Mesenchymal stem cell (in vitro differentiated cells and primary cell): ENCODE results near the gene CFAP54.

Experiments used
- DNase-seq: peaks from one replicate; pipeline ENCODE4 v3.0.0-alpha.2; 2013
- H2AFZ ChIP-seq: one replicate; pipeline ENCODE4 v1.6.1; 2013; ENCODE audit warnings: low read depth, mild to moderate bottlenecking, control low read depth, inconsistent platforms, low read length, moderate library complexity
- H2AK5ac ChIP-seq: 2 replicates; pipeline ENCODE4 v1.6.1; 2013; ENCODE audit warnings: low read length, moderate library complexity, mild to moderate bottlenecking, inconsistent platforms; ENCODE audit not compliant: severe bottlenecking
- H2BK120ac ChIP-seq: one replicate; pipeline ENCODE4 v1.6.1; 2013; ENCODE audit warnings: low read depth, mild to moderate bottlenecking, inconsistent platforms, low read length, moderate library complexity
- H2BK12ac ChIP-seq, 2 experiments: one replicate each; pipeline ENCODE4 v1.6.1; 2013; ENCODE audit warnings: inconsistent platforms in 2 of 2, low read length in 2 of 2, mild to moderate bottlenecking in 2 of 2, moderate library complexity in 2 of 2, control low read depth in 1 of 2
- H2BK15ac ChIP-seq: one replicate; pipeline ENCODE4 v1.6.1; 2013; ENCODE audit warnings: mild to moderate bottlenecking, low read depth, inconsistent platforms; ENCODE audit not compliant: poor library complexity, severe bottlenecking
- H2BK5ac ChIP-seq: 2 replicates; pipeline ENCODE4 v1.6.1; 2013; ENCODE audit warnings: low read depth, mild to moderate bottlenecking, low read length, control low read depth, inconsistent platforms; ENCODE audit not compliant: poor library complexity, severe bottlenecking
- H3K14ac ChIP-seq, 2 experiments: one replicate each; pipeline ENCODE4 v1.6.1; 2013; ENCODE audit warnings: inconsistent platforms in 2 of 2, low read length in 2 of 2, control low read depth in 1 of 2, mild to moderate bottlenecking in 1 of 2, moderate library complexity in 1 of 2
- H3K18ac ChIP-seq, 2 experiments: one replicate each; pipeline ENCODE4 v1.6.1; 2013; ENCODE audit warnings: inconsistent platforms in 2 of 2, low read length in 2 of 2, control low read depth in 1 of 2, low read depth in 1 of 2, mild to moderate bottlenecking in 1 of 2
- H3K23ac ChIP-seq, 2 experiments: one replicate each; pipeline ENCODE4 v1.6.1; 2013; ENCODE audit warnings: inconsistent platforms in 2 of 2, low read length in 2 of 2, mild to moderate bottlenecking in 2 of 2, moderate library complexity in 2 of 2, control low read depth in 1 of 2
- H3K27ac ChIP-seq: 2 replicates; pipeline ENCODE4 v1.5.1; 2013; ENCODE audit warnings: mild to moderate bottlenecking, moderate library complexity, low read length, control low read depth, inconsistent platforms; ENCODE audit not compliant: poor library complexity, severe bottlenecking
- H3K27me3 ChIP-seq, 2 experiments: 2 replicates each; pipeline versions ENCODE4 v1.6.1 to v1.7.0; 2013; ENCODE audit warnings: low read length in 2 of 2, mild to moderate bottlenecking in 2 of 2, moderate library complexity in 2 of 2, control low read depth in 1 of 2, inconsistent platforms in 1 of 2; ENCODE audit not compliant: control insufficient read depth in 1 of 2, insufficient read depth in 1 of 2
- H3K36me3 ChIP-seq, 2 experiments: 2 replicates each; pipeline versions ENCODE4 v1.6.1 to v1.7.0; 2013; ENCODE audit warnings: low read length in 2 of 2, control low read depth in 1 of 2, inconsistent platforms in 1 of 2, low read depth in 1 of 2, mild to moderate bottlenecking in 1 of 2; ENCODE audit not compliant: insufficient read depth in 2 of 2, control insufficient read depth in 1 of 2
- H3K4ac ChIP-seq, 2 experiments: one replicate each; pipeline ENCODE4 v1.6.1; 2013; ENCODE audit warnings: inconsistent platforms in 2 of 2, low read length in 2 of 2, mild to moderate bottlenecking in 2 of 2, moderate library complexity in 2 of 2, control low read depth in 1 of 2, low read depth in 1 of 2
- H3K4me1 ChIP-seq: 2 replicates; pipeline ENCODE4 v1.6.1; 2013; ENCODE audit warnings: low read depth, low read length, control low read depth; ENCODE audit not compliant: control insufficient read depth, insufficient read depth
- H3K4me2 ChIP-seq: 2 replicates; pipeline ENCODE4 v1.6.1; 2013; ENCODE audit warnings: low read length, mild to moderate bottlenecking, inconsistent platforms; ENCODE audit not compliant: poor library complexity, severe bottlenecking
- H3K4me3 ChIP-seq, 2 experiments: 2 replicates each; pipeline versions ENCODE4 v1.5.1 to v1.7.0; 2013; ENCODE audit warnings: low read length in 2 of 2, mild to moderate bottlenecking in 2 of 2, control low read depth in 1 of 2, low read depth in 1 of 2; ENCODE audit not compliant: insufficient read depth in 1 of 2
- H3K79me1 ChIP-seq: replicated peaks from 2 replicates; pipeline ENCODE4 v1.6.1; 2013; ENCODE audit warnings: mild to moderate bottlenecking, control low read depth, low read length, inconsistent platforms; ENCODE audit not compliant: poor library complexity, severe bottlenecking
- H3K9ac ChIP-seq: 2 replicates; pipeline ENCODE4 v1.7.0; 2013; ENCODE audit warnings: mild to moderate bottlenecking, low read length, moderate library complexity
- H3K9me3 ChIP-seq: 2 replicates; pipeline ENCODE4 v1.7.0; 2013; ENCODE audit warnings: mild to moderate bottlenecking, low read length; ENCODE audit not compliant: control insufficient read depth
- H4K8ac ChIP-seq: one replicate; pipeline ENCODE4 v1.6.1; 2013; ENCODE audit warnings: inconsistent platforms, mild to moderate bottlenecking, low read length, moderate library complexity
- H4K91ac ChIP-seq: one replicate; pipeline ENCODE4 v1.6.1; 2013; ENCODE audit warnings: mild to moderate bottlenecking, low read length, inconsistent platforms
- WGBS: methylation state at CpG from one replicate; pipeline ENCODE4 v1.1.7; 2013; ENCODE audit warnings: mixed read lengths; 5-methylcytosine and 5-hydroxymethylcytosine counted together

Gene CFAP54

DNA sequence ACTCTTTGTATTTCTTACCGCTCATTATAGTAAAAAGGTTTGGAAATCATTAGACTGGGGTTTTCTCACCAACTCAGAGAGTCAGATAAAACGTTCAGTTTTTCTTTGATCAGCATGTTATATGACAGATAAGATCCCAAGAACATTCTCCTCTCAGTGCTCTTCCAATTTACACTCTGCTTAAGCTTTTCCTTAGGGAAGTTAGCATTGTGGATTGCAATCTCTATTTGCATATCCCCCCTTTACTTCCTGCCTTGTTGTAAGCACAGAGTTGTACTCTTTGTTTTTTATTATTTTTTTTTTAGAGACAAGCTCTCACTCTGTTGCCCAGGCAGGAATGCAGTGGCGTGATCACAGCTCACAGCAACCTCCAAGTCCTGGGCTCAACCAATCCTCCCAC lies 11.4 kb upstream of the CFAP54 start:
- Histone ChIP-seq H3K4me1 (no peaks in the 10 kb centered on the region), H3K79me1 (no peaks in the 10 kb centered on the region), H3K36me3 (no peaks in the 10 kb centered on the region), H4K91ac (no peak overlapping the region), H3K4me2 (no peak overlapping the region), H3K18ac (no peak overlapping the region), H3K27ac (no peak overlapping the region), H2BK12ac (no peak overlapping the region), H3K23ac (no peak overlapping the region), H3K27me3 (no peaks in the 10 kb centered on the region), H2AK5ac (no peak overlapping the region), H2BK15ac (no peak overlapping the region), H3K4ac (no peak overlapping the region), H2BK120ac (no peak overlapping the region), H3K4me3 (no peak overlapping the region), H3K14ac (no peak overlapping the region), H3K9me3 (no peaks in the 10 kb centered on the region), H2AFZ (no peak overlapping the region), H4K8ac (peak overlapping the region; percentile 60), H3K9ac (no peak overlapping the region), H2BK5ac (no peak overlapping the region)
- 79% methylated on average over 2 of the region's 3 CpGs for WGBS
- DNase-seq, result no peak

GRCh38 chr12:96482086-96482485 lies 7.3 kb upstream of the CFAP54 start:
- WGBS, result 98% methylated on average over 4 of the region's 5 CpGs

DNA sequence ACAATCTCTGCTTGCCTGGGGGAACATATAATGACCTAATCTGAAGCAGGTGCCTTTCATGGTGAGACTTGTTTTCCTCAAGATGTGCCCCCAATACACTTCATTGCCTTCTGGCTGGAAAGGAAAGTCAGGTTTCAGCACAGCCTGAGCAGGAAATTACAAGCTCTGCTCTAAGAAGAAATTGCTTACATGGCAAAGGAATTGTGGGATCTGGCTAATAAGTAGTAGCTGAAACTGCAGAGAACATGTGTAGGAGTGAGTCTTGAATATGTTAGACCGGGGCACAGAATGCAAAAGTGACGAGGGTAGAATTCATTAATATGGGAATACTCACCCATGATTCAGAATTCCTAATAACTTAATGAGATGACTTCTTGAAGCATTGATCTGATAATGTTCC lies 6.3 kb upstream of the CFAP54 start:
- Histone ChIP-seq H3K18ac (no peak overlapping the region), H2BK5ac (no peak overlapping the region), H3K4me1 (peaks cover 3% of the 10 kb centered on the region), H3K9me3 (no peaks in the 10 kb centered on the region), H4K91ac (no peak overlapping the region), H2BK120ac (no peak overlapping the region), H3K27me3 (no peaks in the 10 kb centered on the region), H2AK5ac (no peak overlapping the region), H2BK15ac (no peak overlapping the region), H3K27ac (no peak overlapping the region), H2BK12ac (peak overlapping the region in 1 of 2 experiments; percentile 69), H3K4me2 (no peak overlapping the region), H3K9ac (no peak overlapping the region), H3K4ac (peak overlapping the region in 1 of 2 experiments; percentile 49), H3K14ac (no peak overlapping the region), H3K4me3 (no peak overlapping the region), H2AFZ (no peak overlapping the region), H3K23ac (no peak overlapping the region), H3K36me3 (no peaks in the 10 kb centered on the region), H3K79me1 (no peaks in the 10 kb centered on the region), H4K8ac (no peak overlapping the region)
- DNase-seq, result no peak
- no CpG with 5 or more reads among the region's 2 CpGs for WGBS

More at GRCh38 chr12:96482086-96482485, 7.3 kb upstream of the CFAP54 start:
- H3K18ac ChIP-seq, result no peak overlapping the region
- H2AK5ac ChIP-seq, result no peak overlapping the region
- no peak overlapping the region for H2AFZ ChIP-seq
- no peak overlapping the region for H3K27ac ChIP-seq
- H3K4me1 ChIP-seq, result peaks cover 3% of the 10 kb centered on the region
- H4K91ac ChIP-seq, result no peak overlapping the region
- peak overlapping the region in 1 of 2 experiments; percentile 42 for H2BK12ac ChIP-seq
- H3K4ac ChIP-seq, result no peak overlapping the region
- DNase-seq, result no peak
- no peak overlapping the region for H3K9ac ChIP-seq
- no peaks in the 10 kb centered on the region for H3K79me1 ChIP-seq
- H3K14ac ChIP-seq, result no peak overlapping the region
- H3K27me3 ChIP-seq, result no peaks in the 10 kb centered on the region
- H4K8ac ChIP-seq, result no peak overlapping the region
- no peak overlapping the region for H2BK5ac ChIP-seq
- H3K4me3 ChIP-seq, result no peak overlapping the region
- no peak overlapping the region for H3K4me2 ChIP-seq
- no peaks in the 10 kb centered on the region for H3K9me3 ChIP-seq
- no peak overlapping the region for H3K23ac ChIP-seq
- H2BK120ac ChIP-seq, result no peak overlapping the region
- H3K36me3 ChIP-seq, result no peaks in the 10 kb centered on the region
- H2BK15ac ChIP-seq, result no peak overlapping the region

GRCh38 chr12:96486751-96487613 lies 2.4 kb upstream of the CFAP54 start:
- Histone ChIP-seq H2BK120ac (no peak overlapping the region), H3K4me2 (no peak overlapping the region), H3K36me3 (no peaks in the 10 kb centered on the region), H3K9me3 (no peaks in the 10 kb centered on the region), H3K4me1 (peaks cover 5% of the 10 kb centered on the region), H2BK5ac (no peak overlapping the region), H4K91ac (no peak overlapping the region), H3K4me3 (no peak overlapping the region), H2BK15ac (no peak overlapping the region), H3K27ac (peak overlapping the region; percentile 25), H3K14ac (no peak overlapping the region), H3K23ac (no peak overlapping the region), H3K18ac (no peak overlapping the region), H2BK12ac (no peak overlapping the region), H3K9ac (peak overlapping the region; percentile 99), H2AK5ac (no peak overlapping the region), H3K4ac (peak overlapping the region in 1 of 2 experiments; percentile 26), H4K8ac (no peak overlapping the region), H3K27me3 (no peaks in the 10 kb centered on the region), H2AFZ (no peak overlapping the region), H3K79me1 (peaks cover 2% of the 10 kb centered on the region)
- 88% methylated on average over 10 of the region's 12 CpGs for WGBS
- DNase-seq, result peak; percentile 64
